Measurements from ENCODE around the gene SLC35F3. TPM values are rescaled to one million over a fixed set of nuclear protein-coding genes. Genes with fewer than 3 reads are reported as not detected.

SLC35F3 gene
- total RNA-seq, 1 donor from 2014 or later: 2.6 TPM

GRCh38 chr1:234022302-234022701 is 117.8 kb downstream of the SLC35F3 start:
- Mint-ChIP-seq H3K4me3 (no peak overlapping the region), H3K27ac (ENCODE audit: unreplicated experiment) (no peak overlapping the region), H3K9me3 (no peaks in the 10 kb centered on the region), H3K36me3 (ENCODE audit: low read depth) (no peaks in the 10 kb centered on the region), H3K27me3 (ENCODE audit: low read depth) (peaks cover 6% of the 10 kb centered on the region), H3K4me1 (no peaks in the 10 kb centered on the region)
- TF ChIP-seq CTCF (conservative IDR thresholded peaks at IDR 0.05): no peak
- no peak for DNase-seq (ENCODE audit: low read depth, low spot score)

- Mint-ChIP-seq H3K36me3 (ENCODE audit: low read depth) (no peaks in the 10 kb centered on the region), H3K27ac (ENCODE audit: unreplicated experiment) (no peak overlapping the region), H3K9me3 (peaks cover 7% of the 10 kb centered on the region), H3K4me3 (no peak overlapping the region), H3K4me1 (no peaks in the 10 kb centered on the region), H3K27me3 (ENCODE audit: low read depth) (peaks cover 23% of the 10 kb centered on the region)
- TF ChIP-seq CTCF (conservative IDR thresholded peaks at IDR 0.05): no peak
- DNase-seq (ENCODE audit: low read depth, low spot score): no peak
Measured at GRCh38 chr1:234039603-234040002, 135.1 kb downstream of the SLC35F3 start.

- no peak for DNase-seq (ENCODE audit: low read depth, low spot score)
- TF ChIP-seq CTCF (conservative IDR thresholded peaks at IDR 0.05): no peak
- no peak overlapping the region for H3K27ac Mint-ChIP-seq (ENCODE audit: unreplicated experiment)
- H3K4me1 Mint-ChIP-seq: no peaks in the 10 kb centered on the region
- H3K27me3 Mint-ChIP-seq (ENCODE audit: low read depth): peaks cover 20% of the 10 kb centered on the region
- H3K36me3 Mint-ChIP-seq (ENCODE audit: low read depth): no peaks in the 10 kb centered on the region
- peaks cover 7% of the 10 kb centered on the region for H3K9me3 Mint-ChIP-seq
- H3K4me3 Mint-ChIP-seq: no peak overlapping the region
Measured at GRCh38 chr1:234040446-234041317, 136.2 kb downstream of the SLC35F3 start.

- no peak for DNase-seq (ENCODE audit: low read depth, low spot score)
- no peak for TF ChIP-seq CTCF (conservative IDR thresholded peaks at IDR 0.05)
- Mint-ChIP-seq H3K27ac (ENCODE audit: unreplicated experiment) (no peak overlapping the region), H3K4me3 (no peak overlapping the region), H3K27me3 (ENCODE audit: low read depth) (peaks cover 19% of the 10 kb centered on the region), H3K9me3 (peaks cover 11% of the 10 kb centered on the region), H3K36me3 (ENCODE audit: low read depth) (no peaks in the 10 kb centered on the region), H3K4me1 (peaks cover 8% of the 10 kb centered on the region)
Measured at GRCh38 chr1:234044079-234044478, 139.6 kb downstream of the SLC35F3 start.

- no peak for TF ChIP-seq CTCF (conservative IDR thresholded peaks at IDR 0.05)
- peaks cover 8% of the 10 kb centered on the region for H3K4me1 Mint-ChIP-seq
- H3K4me3 Mint-ChIP-seq: no peak overlapping the region
- no peak for DNase-seq (ENCODE audit: low read depth, low spot score)
- no peak overlapping the region for H3K27ac Mint-ChIP-seq (ENCODE audit: unreplicated experiment)
- H3K36me3 Mint-ChIP-seq (ENCODE audit: low read depth): peaks cover 2% of the 10 kb centered on the region
- peaks cover 20% of the 10 kb centered on the region for H3K27me3 Mint-ChIP-seq (ENCODE audit: low read depth)
- peaks cover 15% of the 10 kb centered on the region for H3K9me3 Mint-ChIP-seq
Measured at GRCh38 chr1:234047123-234047522, 142.6 kb downstream of the SLC35F3 start.

All from neural crest cell (in vitro differentiated cells).